Activated B cell treated with CpG ODN at 0.5 μM for 24 hours (primary cell): ENCODE measurements around the gene RAB7A. TPM values are rescaled to one million over a fixed set of nuclear protein-coding genes. Genes with fewer than 3 reads are reported as not detected.

Source experiments
- ATAC-seq: fragments of 200-7000 bp; cut with Tn5 transposase; one replicate; pipeline ENCODE4 v1.10.0; 2021; ENCODE audit warnings: low read depth, mild to moderate bottlenecking, moderate library complexity
- CTCF ChIA-PET: fragments of 350-600 bp; sonication (Branson Sonifier 250); formaldehyde crosslinking; loops from one replicate; lab custom pipeline; 2021; ENCODE audit warnings: antibody characterized with exemption; lab: Charles Lee
- POLR2A ChIA-PET: fragments of 350-600 bp; sonication (Branson Sonifier 250); formaldehyde crosslinking; loops from one replicate; lab custom pipeline; 2021; ENCODE audit warnings: antibody characterized with exemption; lab: Charles Lee
- DNase-seq: peaks from one replicate; pipeline ENCODE4 v3.0.0; 2022
- H3K27ac Mint-ChIP-seq: one replicate; pipeline ENCODE4 v1.8.0; 2020; ENCODE audit warnings: mixed read lengths
- H3K27me3 Mint-ChIP-seq: one replicate; pipeline ENCODE4 v1.8.0; 2021; ENCODE audit warnings: mixed read lengths
- H3K36me3 Mint-ChIP-seq: one replicate; pipeline ENCODE4 v1.8.0; 2021; ENCODE audit warnings: low read depth, mixed read lengths
- H3K4me1 Mint-ChIP-seq: one replicate; pipeline ENCODE4 v1.8.0; 2021; ENCODE audit warnings: mixed read lengths
- H3K4me3 Mint-ChIP-seq: one replicate; pipeline ENCODE4 v1.8.0; 2020; ENCODE audit warnings: mild to moderate bottlenecking, mixed read lengths
- H3K9me3 Mint-ChIP-seq: one replicate; pipeline ENCODE4 v1.8.0; 2020; ENCODE audit warnings: mixed read lengths
- CTCF ChIP-seq: fragments of 200-600 bp; IDR thresholded peaks from one replicate; pipeline ENCODE4 v1.8.0; 2022; ENCODE audit warnings: antibody characterized with exemption, mild to moderate bottlenecking
- intact Hi-C: fragments of 100-400 bp; cut with micrococcal nuclease; formaldehyde crosslinking; loops from one replicate; pipeline ENCODE4 v1.15.1; 2024
- total RNA-seq: library from RNA; stranded (reverse); gene quantifications from 2 replicates; pipeline ENCODE4 v1.2.3, GENCODE V29; 2022

The RAB7A gene
- total RNA-seq, 1 donor from 2014 or later: 169 TPM

- H3K36me3 Mint-ChIP-seq: peaks cover 92% of the 10 kb centered on the region
- ChIA-PET POLR2A (no interaction called here), CTCF (interaction anchor here (0.6 kb wide), 1 partner anchor 270 kb away, joined by 4 read pairs; no protein-coding TSS in a partner anchor)
- H3K4me1 Mint-ChIP-seq: no peaks in the 10 kb centered on the region
- no peak for TF ChIP-seq CTCF
- intact Hi-C loops: no loop called here
- H3K4me3 Mint-ChIP-seq: no peak overlapping the region
- no peaks in the 10 kb centered on the region for H3K9me3 Mint-ChIP-seq
- DNase-seq (no peak), ATAC-seq (no peak)
- no peak overlapping the region for H3K27ac Mint-ChIP-seq
- H3K27me3 Mint-ChIP-seq: no peaks in the 10 kb centered on the region
Observed at GRCh38 chr3:128815318-128816064, 89.5 kb downstream of the RAB7A start.

- DNase-seq (no peak), ATAC-seq (no peak)
- no peaks in the 10 kb centered on the region for H3K9me3 Mint-ChIP-seq
- H3K36me3 Mint-ChIP-seq: peaks cover 72% of the 10 kb centered on the region
- TF ChIP-seq CTCF: no peak
- CTCF ChIA-PET: no interaction called here
- H3K27ac Mint-ChIP-seq: no peak overlapping the region
- H3K27me3 Mint-ChIP-seq: no peaks in the 10 kb centered on the region
- H3K4me1 Mint-ChIP-seq: no peaks in the 10 kb centered on the region
- intact Hi-C loops: no loop called here
- POLR2A ChIA-PET: no interaction called here
- no peak overlapping the region for H3K4me3 Mint-ChIP-seq
Observed at GRCh38 chr3:128818186-128818787, 92.3 kb downstream of the RAB7A start.

- H3K4me1 Mint-ChIP-seq: no peaks in the 10 kb centered on the region
- no peak overlapping the region for H3K27ac Mint-ChIP-seq
- H3K36me3 Mint-ChIP-seq: peaks cover 57% of the 10 kb centered on the region
- ChIA-PET CTCF (interaction anchor here (1.6 kb wide), 1 partner anchor 25 kb away, joined by 4 read pairs; no protein-coding TSS in a partner anchor), POLR2A (no interaction called here)
- H3K27me3 Mint-ChIP-seq: no peaks in the 10 kb centered on the region
- no peak for DNase-seq
- H3K4me3 Mint-ChIP-seq: no peak overlapping the region
- ATAC-seq: no peak
- intact Hi-C loops: no loop called here
- no peak for TF ChIP-seq CTCF
- no peaks in the 10 kb centered on the region for H3K9me3 Mint-ChIP-seq
Observed at GRCh38 chr3:128820252-128820839, 94.4 kb downstream of the RAB7A start.

GRCh38 chr3:128823008-128823407 is 97.0 kb downstream of the RAB7A start:
- no peak for TF ChIP-seq CTCF
- H3K27me3 Mint-ChIP-seq: no peaks in the 10 kb centered on the region
- no peak for DNase-seq
- H3K4me3 Mint-ChIP-seq: no peak overlapping the region
- no peaks in the 10 kb centered on the region for H3K4me1 Mint-ChIP-seq
- intact Hi-C loops: no loop called here
- no peaks in the 10 kb centered on the region for H3K9me3 Mint-ChIP-seq
- CTCF ChIA-PET: no interaction called here
- POLR2A ChIA-PET: interaction anchor here (0.6 kb wide), 1 partner anchor 715 kb away, joined by 3 read pairs; no protein-coding TSS in a partner anchor
- ATAC-seq: no peak
- H3K36me3 Mint-ChIP-seq: peaks cover 33% of the 10 kb centered on the region
- no peak overlapping the region for H3K27ac Mint-ChIP-seq

- ChIA-PET POLR2A (no interaction called here), CTCF (no interaction called here)
- intact Hi-C loops: no loop called here
- Mint-ChIP-seq H3K9me3 (no peaks in the 10 kb centered on the region), H3K4me1 (no peaks in the 10 kb centered on the region), H3K27me3 (no peaks in the 10 kb centered on the region), H3K4me3 (no peak overlapping the region), H3K27ac (no peak overlapping the region), H3K36me3 (peaks cover 27% of the 10 kb centered on the region)
- DNase-seq (no peak), ATAC-seq (no peak)
- TF ChIP-seq CTCF: no peak
Observed at GRCh38 chr3:128823631-128824030, 97.6 kb downstream of the RAB7A start.
